ENCODE results near the gene MRPL22. TPM values are rescaled to one million over a fixed set of nuclear protein-coding genes. Genes with fewer than 3 reads are reported as not detected.
"Not testable (repeated sequence)": the region's sequence is repeated elsewhere in the genome, so short reads cannot be mapped to it uniquely, and the experiment has no call there.

The MRPL22 gene
- total and polyA plus RNA-seq, 3 donors from 2014 or later = 28.1 to 81.4 (median 42.6) TPM

DNA sequence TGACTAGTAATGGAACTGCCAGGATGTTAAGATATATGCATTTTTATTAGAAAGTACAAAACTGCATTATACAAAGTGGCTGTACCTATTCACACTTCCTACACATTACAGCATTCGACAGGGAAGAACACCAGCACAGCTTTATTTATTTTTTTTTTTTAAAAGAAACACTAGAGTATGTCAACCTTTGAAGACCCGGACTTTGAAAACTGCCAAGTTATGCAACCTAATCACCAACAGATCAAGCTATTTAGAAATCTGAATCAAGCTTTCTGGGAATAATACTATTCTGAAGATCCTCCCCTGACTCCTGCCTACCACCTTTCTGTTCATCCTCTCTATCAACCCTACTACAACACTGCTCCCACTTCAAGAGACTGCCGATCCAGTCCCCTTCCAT is 7.3 kb upstream of the MRPL22 start:
- Histone ChIP-seq H3K4me1 (peaks cover 7% of the 10 kb centered on the region), H3K27ac (no peak overlapping the region), H3K36me3 (ENCODE audit: low read depth, missing control alignments) (no peaks in the 10 kb centered on the region), H3K9me3 (no peaks in the 10 kb centered on the region), H3K27me3 (no peaks in the 10 kb centered on the region), H3K4me3 (no peak overlapping the region)
- DNase-seq = no peak
- WGBS, 2 donors = 87 to 95% methylated on average over 3 of the region's 3 CpGs
- intact Hi-C loops (cut with DNase I; ENCODE audit: low total_unique reads) = no loop called here
- no peak for TF ChIP-seq POLR2A (IDR thresholded peaks at IDR 0.05)
- TF ChIP-seq, protein P1, sequence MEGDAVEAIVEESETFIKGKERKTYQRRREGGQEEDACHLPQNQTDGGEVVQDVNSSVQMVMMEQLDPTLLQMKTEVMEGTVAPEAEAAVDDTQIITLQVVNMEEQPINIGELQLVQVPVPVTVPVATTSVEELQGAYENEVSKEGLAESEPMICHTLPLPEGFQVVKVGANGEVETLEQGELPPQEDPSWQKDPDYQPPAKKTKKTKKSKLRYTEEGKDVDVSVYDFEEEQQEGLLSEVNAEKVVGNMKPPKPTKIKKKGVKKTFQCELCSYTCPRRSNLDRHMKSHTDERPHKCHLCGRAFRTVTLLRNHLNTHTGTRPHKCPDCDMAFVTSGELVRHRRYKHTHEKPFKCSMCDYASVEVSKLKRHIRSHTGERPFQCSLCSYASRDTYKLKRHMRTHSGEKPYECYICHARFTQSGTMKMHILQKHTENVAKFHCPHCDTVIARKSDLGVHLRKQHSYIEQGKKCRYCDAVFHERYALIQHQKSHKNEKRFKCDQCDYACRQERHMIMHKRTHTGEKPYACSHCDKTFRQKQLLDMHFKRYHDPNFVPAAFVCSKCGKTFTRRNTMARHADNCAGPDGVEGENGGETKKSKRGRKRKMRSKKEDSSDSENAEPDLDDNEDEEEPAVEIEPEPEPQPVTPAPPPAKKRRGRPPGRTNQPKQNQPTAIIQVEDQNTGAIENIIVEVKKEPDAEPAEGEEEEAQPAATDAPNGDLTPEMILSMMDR (IDR thresholded peaks at IDR 0.05) = no peak

DNA sequence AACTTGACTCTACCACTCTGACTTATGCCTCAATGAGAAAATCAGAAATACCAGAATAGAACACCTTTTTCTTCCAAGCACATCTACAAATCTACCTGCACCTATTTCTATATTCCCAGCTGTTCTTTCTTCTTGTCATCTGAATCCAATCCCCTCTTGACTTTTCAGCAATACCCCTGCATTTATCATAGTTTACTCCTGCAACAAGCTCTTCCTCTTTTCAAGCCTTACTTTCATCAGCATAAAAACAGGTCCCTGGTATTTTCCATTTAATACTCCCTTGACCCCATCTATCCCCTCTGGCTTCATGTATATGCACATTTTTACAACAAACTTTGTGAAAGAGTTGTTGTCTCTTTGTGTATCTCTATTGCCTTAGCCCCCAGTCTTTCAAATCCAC is 6.0 kb upstream of the MRPL22 start:
- DNase-seq = no peak
- H3K4me3 ChIP-seq = no peak overlapping the region
- H3K9me3 ChIP-seq = no peaks in the 10 kb centered on the region
- peaks cover 7% of the 10 kb centered on the region for H3K4me1 ChIP-seq
- intact Hi-C loops (cut with DNase I; ENCODE audit: low total_unique reads) = no loop called here
- TF ChIP-seq POLR2A (IDR thresholded peaks at IDR 0.05) = no peak
- TF ChIP-seq, protein P1 (IDR thresholded peaks at IDR 0.05) = no peak
- H3K27ac ChIP-seq = no peak overlapping the region
- no peaks in the 10 kb centered on the region for H3K36me3 ChIP-seq (ENCODE audit: low read depth, missing control alignments)
- no peaks in the 10 kb centered on the region for H3K27me3 ChIP-seq

DNA sequence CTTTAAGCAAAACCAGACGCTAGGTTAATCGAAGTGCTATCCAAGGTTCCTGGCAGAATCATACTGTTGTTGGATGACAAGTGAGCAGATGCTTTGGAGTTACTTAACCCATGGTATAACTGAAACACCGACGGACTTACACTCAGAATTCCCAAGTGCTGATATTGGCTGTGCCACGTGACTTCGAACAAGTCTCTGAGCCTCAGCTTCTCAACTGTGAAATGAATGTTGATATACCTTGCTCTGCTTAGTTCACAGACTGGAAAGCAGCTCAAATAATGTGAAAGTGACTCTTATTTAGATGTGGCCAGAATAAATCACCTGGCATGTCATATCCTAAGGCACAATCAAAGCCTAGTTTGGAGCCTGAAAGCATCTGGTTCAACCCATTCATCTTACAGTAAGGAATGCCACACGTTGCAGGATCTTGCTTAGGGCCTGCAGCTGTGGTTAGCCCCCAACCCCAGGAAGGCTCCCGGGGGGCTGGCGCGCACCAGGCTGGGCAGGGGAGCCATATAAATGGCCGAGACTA is 3.6 kb upstream of the MRPL22 start:
- intact Hi-C loops (cut with DNase I; ENCODE audit: low total_unique reads) = no loop called here
- DNase-seq = no peak
- Histone ChIP-seq H3K4me3 (peak overlapping the region; percentile 79 to 81), H3K36me3 (ENCODE audit: low read depth, missing control alignments) (no peaks in the 10 kb centered on the region), H3K27me3 (no peaks in the 10 kb centered on the region), H3K4me1 (peaks cover 14% of the 10 kb centered on the region), H3K27ac (peak overlapping the region in 1 of 2 donors; percentile 80), H3K9me3 (no peaks in the 10 kb centered on the region)
- TF ChIP-seq POLR2A (IDR thresholded peaks at IDR 0.05) = no peak
- TF ChIP-seq, protein P1 (IDR thresholded peaks at IDR 0.05) = no peak
- WGBS, 2 donors = 10 to 18% methylated on average over 6 to 11 of the region's 11 CpGs

DNA sequence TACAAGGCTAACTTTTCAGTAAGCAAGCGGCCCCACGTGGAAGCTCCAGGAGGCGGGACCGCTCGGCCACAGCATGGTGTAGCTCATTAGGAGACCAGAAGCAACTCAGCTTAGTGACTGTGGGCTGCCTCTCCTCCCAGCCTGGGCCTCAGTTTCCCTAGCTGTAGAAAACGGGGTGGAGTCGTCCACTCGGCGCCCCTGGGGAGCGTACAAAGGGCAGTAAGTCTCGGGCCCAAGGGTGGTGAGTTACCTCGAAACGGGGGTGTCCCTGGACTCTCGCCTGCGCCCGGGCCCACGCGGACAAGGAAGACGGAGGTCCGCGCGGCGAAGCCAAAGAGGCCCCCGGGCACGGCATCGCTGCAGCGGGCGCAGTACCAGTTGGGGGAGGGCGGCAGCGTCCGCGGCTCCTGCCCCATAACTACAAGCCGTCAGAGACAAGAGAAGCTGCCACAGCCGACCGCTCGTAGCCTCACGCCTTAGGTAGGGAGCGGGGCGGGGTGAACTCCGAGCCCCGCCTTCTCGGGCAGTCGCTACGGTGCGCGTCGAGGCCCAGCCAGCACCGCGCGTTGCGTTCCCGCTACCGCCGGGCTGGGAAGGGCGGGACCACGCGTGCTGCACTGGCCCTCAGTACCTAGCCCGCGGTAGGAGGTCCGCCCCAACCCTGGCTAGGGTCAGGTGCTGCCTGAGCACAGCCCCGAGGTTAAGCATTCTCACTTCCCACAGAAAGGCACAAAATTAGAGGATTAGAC is 3.0 kb upstream of the MRPL22 start, which contains the start of gene GEMIN5:
Gene GEMIN5, minus strand, starts transcription at position 494 of the 749 bp plus-strand sequence. Its CDS starts 78 bp downstream, at position 416.
- Histone ChIP-seq H3K27me3 (no peaks in the 10 kb centered on the region), H3K27ac (peak within 1 kb of the TSS; percentile 20 to 80), H3K4me1 (peaks cover 19% of the 10 kb centered on the region), H3K36me3 (ENCODE audit: low read depth, missing control alignments) (no peaks in the 10 kb centered on the region), H3K9me3 (no peaks in the 10 kb centered on the region), H3K4me3 (peak within 1 kb of the TSS; percentile 79 to 81)
- DNase-seq = peak; percentile 92
- 0 to 1% methylated on average over 3 to 33 of the region's 61 CpGs for WGBS, 2 donors
- intact Hi-C loops (cut with DNase I; ENCODE audit: low total_unique reads) = no loop called here
- TF ChIP-seq, protein P1 (IDR thresholded peaks at IDR 0.05) = no peak
- no peak for TF ChIP-seq POLR2A (IDR thresholded peaks at IDR 0.05)

DNA sequence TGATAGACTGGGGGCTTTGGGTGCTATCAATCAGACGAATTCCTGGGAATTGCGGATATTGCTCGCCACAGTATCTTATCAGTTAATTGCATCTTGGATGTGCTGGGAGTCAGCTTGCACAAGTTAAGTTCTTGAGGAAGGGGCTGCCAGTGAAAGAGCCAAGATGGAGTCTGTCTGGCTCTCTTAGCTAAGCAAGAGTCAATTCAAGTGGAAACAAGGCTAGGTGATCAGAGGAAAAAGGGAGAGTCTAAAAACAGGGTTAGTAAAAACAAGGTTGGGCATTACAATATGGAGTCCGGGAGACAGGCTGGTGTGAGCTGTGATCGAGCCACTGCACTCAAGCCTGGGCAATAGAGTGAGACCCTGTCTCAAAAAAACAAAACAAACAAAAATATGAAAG is 1.5 kb upstream of the MRPL22 start:
- H3K36me3 ChIP-seq (ENCODE audit: low read depth, missing control alignments); H3K27ac ChIP-seq; H3K9me3 ChIP-seq; H3K27me3 ChIP-seq; H3K4me3 ChIP-seq; DNase-seq; intact Hi-C loops (cut with DNase I; ENCODE audit: low total_unique reads): not testable (repeated sequence)
- WGBS, 2 donors = 53 to 63% methylated on average over 5 of the region's 5 CpGs
- H3K4me1 ChIP-seq = peaks cover 19% of the 10 kb centered on the region
